Prostate gland (tissue), 2 donors: ENCODE results near the gene S100A13.

Experiments
- CTCF ChIP-seq, 4 experiments: fragments of 200-600 bp in 2 of 4; fragments of 450-650 bp in 2 of 4; sonication (generic) in 2 of 4; IDR thresholded peaks; 1 replicate in 3 of 4; 2 replicates in 1 of 4; pipeline ENCODE4 v1.5.1; 2016 to 2019; ENCODE audit warnings: antibody characterized with exemption in 4 of 4, mild to moderate bottlenecking in 2 of 4, moderate library complexity in 2 of 4
- POLR2A ChIP-seq: fragments of 450-650 bp; IDR thresholded peaks from one replicate; pipeline ENCODE4 v1.6.1; 2016; ENCODE audit warnings: antibody characterized with exemption, mild to moderate bottlenecking
- POLR2AphosphoS5 ChIP-seq: sonication (generic); formaldehyde crosslinking; IDR thresholded peaks from one replicate; pipeline ENCODE4 v1.6.1; 2017; ENCODE audit warnings: antibody characterized with exemption

GRCh38 chr1:153578490-153578889 is 48.8 kb downstream of the S100A13 start:
- TF ChIP-seq CTCF (IDR thresholded peaks at IDR 0.05) (no peak), POLR2A (no peak), POLR2AphosphoS5 (no peak)
